ENCODE results near the gene NPAS1.

NPAS1 gene, protein sequence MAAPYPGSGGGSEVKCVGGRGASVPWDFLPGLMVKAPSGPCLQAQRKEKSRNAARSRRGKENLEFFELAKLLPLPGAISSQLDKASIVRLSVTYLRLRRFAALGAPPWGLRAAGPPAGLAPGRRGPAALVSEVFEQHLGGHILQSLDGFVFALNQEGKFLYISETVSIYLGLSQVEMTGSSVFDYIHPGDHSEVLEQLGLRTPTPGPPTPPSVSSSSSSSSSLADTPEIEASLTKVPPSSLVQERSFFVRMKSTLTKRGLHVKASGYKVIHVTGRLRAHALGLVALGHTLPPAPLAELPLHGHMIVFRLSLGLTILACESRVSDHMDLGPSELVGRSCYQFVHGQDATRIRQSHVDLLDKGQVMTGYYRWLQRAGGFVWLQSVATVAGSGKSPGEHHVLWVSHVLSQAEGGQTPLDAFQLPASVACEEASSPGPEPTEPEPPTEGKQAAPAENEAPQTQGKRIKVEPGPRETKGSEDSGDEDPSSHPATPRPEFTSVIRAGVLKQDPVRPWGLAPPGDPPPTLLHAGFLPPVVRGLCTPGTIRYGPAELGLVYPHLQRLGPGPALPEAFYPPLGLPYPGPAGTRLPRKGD

DNA sequence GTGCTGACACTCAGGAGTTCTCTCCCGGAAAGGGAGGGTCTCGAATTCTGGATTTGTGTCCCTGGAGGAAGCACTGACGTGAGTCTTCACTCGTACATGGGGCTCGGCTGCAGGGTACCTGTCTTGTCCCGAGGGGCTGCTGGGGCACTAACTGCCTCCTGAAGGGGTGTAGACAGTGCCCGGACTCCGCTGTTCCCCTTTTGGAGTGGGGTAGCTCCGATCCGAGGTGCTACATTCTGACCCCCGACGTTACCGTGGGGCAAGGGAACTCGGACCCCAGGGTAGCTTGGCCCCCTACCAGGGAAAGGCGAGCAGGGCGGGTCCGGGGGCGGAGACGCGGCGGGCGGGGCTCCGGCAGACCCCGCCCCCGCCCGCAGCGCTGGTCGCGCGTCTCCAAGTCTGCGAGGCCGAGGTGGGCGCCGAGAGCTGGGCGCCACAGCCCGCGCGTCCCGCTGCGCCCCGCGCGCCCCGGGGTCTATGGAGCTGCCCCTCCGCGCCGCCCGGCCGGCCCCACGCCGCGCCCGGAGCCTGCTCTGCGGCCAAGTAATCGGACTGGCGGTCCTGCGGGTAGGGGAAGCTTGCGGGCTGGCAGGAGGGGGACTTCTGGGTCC is at the start of gene NPAS1:
TSS of gene NPAS1 (plus strand) at position 407 of the 611 bp plus-strand sequence. CDS start 1,211 bp downstream, outside the sequence.
- no peak for DNase-seq

DNA sequence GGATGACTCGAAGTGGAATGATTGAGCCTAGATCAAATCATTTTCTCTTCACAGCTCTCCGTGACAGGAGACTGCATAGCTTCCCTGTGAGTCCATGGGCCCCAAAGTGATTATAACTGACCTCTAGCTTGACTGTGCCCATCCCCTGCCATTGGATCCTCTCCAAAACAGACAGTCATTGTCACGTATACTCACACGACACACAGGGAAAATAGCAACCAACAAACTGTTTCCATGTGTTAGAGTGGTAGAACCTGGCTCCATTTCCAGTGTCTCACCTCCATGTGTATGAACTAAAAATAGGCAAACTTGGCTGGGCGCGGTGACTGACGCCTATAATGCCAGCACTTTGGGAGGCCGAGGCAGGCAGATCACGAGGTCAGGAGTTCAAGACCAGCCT is 48.8 kb upstream of the NPAS1 start:
- no peak for DNase-seq

DNA sequence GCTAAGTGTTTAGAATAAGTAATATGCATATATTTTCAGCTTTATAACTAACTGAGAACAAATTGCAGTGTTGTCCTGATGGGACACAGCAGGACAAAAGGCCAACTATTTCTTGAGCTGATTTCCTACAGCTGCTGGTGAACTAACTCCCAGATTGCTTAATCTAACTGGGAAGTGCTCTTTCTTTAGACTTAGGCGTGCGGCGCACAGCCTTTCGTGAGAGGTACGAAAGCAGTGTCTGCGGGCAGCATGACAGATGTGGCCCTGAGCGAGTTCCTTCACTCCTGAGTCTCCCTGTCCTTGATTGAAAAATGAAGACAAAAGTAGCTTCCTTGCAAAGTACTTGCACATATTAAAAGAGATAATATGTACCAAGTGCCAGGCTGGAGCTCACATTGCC is 47.3 kb upstream of the NPAS1 start:
- no peak for DNase-seq

DNA sequence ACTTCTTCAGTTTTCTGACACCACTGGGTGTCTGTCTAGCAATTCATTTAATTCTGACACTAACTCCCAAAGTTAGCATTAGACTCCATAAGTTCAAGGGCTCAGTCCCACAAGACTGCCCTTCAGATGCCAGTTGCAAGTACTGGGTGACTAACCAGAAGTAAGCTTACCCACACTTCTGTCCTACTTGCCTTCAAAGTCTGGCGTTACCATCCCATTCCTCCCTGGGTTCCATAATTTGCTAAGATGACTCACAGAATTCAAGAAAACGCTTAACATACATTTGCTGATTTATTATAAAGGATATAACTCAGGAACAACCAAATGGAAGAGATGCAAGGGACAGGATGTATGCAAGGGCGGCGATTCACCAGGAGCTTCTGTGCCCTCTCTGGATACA is 45.5 kb upstream of the NPAS1 start:
- DNase-seq, result no peak

DNA sequence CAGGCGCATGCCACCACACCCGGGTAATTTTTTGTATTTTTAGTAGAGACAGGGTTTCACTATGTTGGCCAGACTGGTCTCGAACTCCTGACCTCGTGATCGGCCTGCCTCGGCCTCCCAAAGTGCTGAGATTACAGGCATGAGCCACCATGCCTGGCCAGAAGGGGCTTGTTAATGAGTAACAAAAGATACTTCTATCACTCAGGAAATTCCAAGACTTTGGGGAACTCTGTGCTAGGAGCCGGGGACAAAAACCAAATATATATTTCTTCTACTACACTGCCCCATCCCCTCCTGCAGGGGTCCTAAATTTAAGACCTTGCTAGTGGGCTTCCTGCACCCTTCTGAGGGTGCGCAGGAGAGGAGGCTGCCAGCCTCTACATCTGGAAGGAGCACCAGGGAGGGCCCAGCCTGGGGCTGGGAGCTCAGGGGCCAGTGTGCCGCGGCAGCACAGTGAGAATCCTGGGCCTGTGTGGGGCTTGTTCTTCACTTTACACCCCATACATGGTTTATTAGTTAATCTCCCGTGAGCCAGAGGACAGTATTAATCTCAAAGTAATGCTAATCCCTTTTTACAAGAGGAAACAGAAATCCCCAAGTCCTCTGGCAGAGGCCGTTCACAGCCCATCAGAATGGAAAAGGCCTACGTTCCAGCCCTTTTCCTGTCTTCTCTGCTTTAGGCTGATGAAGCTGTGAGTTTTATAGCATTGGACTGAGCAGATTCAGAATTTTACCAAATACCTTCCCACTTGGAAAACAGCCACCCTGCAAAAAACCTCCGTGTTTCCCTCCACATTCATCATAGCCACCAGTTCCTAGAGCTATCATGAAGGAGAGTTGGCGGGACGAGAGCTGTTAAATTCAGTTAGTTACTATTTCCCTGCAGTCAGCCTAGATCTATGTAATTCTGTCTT is 44.4 kb upstream of the NPAS1 start:
- DNase-seq, result no peak

DNA sequence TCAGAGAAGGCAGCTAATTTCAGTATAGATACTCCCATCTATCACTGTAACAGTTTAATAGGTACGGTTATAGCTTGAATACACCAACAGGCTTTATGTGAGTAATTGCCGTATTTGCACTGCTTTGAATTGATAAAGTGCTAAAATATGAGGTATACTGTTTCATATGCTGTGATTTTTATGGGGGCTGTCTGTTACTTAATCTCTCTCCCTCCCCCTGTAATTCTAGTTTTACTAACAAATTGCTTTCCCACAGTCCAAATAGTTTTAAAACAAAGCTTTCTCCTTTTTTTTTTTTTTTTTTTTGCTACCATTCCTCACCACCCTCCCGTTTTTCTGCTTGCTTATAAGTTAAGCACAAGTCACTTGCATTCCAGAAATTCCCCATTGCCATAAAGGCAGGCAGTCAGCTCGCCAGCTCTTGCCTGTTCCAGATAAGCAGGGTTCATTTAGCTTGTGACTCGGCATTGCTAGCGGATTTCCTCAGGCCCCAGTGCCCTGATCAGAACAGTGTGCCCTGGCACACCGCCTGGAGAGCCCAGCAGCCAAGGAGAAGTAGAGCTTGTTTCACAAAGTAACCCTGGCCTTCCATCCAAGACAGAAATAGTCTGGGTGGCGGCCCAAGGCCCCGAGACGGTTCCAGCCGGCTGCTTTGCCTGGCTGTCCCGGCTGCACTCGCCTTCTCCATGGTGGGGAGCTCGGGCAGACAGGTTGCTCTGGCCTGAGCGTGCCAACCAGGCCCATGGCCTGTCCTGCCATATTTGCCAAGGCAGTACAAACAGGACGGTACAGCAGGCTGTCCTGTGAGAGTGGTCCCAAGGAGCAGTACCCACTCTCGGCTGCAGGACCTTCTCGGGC is 43.5 kb upstream of the NPAS1 start:
- DNase-seq, result no peak

DNA sequence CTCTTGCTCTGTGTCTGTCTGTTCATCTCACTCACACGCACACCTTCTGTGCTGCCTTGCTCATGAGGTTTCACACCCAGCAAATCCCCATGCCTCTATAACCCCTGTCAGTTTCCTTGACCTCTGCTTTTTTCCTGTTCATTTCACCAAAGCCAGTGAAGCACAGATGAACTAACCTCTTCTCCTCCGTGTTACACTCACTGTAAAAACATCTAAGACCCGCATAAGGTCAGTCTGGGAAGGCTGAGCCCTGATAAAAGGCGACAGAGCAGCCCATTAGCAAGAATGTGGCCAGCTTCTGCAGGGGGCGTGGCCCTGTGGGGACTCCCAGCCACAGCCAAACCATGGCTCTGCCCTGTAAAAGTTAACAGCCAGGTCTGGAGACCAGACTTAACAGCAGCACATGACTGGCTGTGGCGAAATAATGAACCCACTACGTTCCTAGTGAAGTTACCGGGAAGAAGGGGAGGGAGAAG is 42.8 kb upstream of the NPAS1 start:
- no peak for DNase-seq

DNA sequence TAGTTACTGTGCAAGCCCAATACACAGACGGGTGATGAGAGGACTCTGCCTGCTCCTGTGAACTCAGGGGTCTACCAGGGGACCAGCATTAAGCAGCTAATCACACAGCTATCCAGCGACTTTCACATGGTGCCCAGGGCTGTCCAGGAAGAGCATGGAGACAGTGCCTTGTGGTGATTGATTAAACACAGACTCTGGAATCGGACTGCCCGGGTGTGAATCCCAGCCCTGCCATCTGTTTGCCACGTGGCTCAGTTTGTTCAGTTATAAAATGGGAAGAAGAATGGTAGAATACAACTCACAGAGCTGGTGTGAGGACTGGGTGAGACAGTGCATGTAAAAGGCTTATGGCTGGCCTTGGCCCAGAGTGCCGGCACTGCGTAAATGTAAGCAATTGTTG is 42.1 kb upstream of the NPAS1 start:
- DNase-seq, result no peak

DNA sequence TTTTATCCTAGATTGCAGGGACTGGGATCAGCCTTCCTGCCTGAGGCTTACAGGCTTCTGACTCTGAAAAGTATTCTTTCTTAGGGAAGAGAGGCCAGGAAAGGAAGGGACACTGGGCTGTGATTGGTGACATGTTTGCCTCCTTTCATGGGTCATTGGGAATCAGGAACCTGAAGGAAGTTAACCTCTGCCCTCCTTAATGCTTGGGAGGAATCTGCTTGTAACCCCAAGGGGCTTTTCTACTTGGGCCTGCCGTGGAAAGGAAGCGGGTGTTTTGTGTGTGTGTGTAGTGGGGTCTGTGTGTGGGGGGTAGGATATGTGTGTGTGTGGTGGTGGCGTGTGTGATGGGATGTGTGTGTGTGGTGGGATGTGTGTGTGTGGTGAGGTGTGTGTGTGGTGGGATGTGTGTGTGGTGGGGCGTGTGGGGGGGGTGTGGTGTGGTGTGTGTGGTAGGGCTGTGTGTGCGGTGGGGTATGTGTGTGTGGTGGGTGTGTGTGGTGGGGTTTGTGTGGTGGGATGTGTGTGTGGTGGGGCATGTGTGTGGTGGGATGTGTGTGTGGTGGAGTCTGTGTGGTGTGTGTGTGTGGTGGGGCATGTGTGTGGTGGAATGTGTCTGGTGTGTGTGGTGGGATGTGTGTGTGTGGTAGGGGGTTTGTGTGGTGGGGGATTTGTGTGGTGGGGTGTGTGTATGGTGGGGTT is 41.3 kb upstream of the NPAS1 start:
- DNase-seq, result no peak

DNA sequence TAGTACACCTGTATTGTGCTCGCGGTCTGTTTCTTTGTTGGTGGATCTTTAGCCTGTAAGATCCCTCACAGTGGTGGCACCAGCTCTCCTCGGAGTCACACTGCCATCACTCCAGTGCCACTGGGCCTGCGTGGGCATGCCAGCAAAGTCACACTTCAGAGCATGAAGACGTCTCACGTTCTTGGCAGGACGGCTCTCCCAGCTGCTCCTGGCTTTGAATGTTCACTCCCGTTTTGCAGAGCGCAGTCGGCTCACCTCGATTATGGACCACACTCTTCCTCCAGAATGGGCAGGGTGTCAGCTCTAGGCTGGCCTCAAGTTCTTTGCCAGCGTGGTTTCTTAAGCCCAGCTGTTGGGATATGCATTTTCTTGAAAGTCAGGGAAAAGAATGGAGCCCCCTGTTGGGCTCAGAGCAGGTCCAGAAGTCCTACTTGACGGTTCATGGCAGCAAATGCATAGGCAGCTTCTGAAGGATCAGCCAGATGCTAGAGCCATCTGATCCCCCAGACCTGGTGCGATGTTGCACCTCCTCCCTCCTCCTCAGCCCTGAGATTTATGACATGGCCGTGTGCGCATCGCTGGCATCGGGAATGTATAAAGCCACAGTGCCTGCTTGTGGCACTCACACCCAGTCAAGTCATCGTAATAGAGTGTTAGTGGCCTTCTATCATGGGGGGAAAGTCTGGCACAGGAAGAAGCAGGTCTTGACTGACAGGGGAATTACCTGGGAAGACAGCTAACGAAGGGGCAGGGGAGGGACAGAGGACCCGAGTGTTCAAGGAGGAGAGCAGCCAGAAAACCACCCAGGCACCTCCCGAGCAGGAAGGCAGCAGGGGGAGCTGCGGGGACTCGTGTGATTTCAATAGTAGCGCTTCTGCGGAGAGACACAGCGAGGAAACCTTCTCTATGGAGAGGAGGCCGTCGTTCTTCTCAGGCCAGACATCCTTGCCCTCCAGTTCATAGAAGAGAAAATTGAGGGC is 40.2 kb upstream of the NPAS1 start:
- no peak for DNase-seq

DNA sequence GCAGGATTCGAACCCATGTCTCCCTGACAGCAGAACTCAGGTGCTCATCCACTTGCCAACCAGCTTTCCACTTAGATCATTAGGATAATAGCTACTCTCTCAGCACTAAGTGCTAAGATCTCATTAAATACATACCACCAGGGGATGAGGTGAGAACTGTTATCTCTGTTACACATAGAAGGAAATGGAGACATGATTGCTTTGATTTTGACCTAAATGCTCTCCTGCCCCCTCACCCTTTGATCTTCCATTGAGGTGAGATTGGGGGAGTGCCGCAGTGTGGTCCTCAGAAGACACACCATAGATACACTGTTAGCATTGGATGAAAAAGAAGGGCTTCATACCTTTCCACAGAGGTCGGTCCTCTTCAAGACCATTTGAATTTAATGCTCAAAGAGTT is 38.9 kb upstream of the NPAS1 start:
- DNase-seq, result no peak

DNA sequence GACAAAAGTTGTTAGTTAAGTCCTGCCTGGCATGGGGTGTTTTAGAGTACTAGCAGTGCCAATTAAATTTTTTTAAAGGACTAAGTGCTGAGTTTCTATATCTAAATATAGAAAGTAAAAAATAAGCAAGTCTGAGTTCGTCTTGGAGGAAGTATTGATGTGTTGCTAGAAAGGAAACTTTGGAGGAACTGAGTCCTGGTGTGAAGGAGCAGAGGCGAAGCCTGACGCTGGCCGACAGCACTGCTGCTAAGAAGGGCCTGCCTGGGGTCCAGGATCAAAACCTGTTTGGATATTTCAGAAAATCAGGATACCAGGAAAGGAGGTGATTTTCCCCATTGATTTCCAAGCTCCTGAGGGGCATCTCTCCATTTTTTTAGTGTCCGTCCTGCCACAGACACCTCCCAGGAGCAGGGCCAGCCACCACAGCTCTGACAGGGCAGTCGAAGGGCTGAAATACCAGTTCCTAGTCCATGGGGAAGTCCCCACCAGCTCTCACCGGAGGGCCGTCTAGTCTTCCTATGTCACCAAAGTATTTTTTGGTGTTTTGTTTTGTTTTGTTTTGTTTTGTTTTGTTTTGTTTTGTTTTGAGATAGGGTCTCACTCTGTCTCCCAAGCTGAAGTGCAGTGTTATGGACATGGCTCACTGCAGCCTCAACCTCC is 38.2 kb upstream of the NPAS1 start:
- no peak for DNase-seq

DNA sequence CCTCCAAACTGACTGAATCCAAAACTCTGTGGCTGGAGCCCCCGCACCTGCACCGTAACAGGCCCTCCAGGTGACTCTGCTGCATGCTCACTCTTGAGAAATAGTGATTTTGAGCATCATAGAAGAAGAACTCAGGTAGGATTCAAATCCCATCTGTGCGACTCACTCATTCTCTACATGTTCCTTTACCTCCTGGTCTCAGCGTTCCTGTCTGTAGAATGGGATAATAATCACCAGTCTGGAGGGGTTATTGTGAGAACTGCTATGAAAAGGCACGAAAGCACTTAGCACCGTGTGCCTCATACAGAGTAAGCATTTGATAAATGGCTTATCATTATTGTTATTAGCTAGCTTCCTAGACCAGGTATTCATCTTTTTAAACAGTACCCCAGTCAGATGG is 36.5 kb upstream of the NPAS1 start:
- DNase-seq, result no peak

DNA sequence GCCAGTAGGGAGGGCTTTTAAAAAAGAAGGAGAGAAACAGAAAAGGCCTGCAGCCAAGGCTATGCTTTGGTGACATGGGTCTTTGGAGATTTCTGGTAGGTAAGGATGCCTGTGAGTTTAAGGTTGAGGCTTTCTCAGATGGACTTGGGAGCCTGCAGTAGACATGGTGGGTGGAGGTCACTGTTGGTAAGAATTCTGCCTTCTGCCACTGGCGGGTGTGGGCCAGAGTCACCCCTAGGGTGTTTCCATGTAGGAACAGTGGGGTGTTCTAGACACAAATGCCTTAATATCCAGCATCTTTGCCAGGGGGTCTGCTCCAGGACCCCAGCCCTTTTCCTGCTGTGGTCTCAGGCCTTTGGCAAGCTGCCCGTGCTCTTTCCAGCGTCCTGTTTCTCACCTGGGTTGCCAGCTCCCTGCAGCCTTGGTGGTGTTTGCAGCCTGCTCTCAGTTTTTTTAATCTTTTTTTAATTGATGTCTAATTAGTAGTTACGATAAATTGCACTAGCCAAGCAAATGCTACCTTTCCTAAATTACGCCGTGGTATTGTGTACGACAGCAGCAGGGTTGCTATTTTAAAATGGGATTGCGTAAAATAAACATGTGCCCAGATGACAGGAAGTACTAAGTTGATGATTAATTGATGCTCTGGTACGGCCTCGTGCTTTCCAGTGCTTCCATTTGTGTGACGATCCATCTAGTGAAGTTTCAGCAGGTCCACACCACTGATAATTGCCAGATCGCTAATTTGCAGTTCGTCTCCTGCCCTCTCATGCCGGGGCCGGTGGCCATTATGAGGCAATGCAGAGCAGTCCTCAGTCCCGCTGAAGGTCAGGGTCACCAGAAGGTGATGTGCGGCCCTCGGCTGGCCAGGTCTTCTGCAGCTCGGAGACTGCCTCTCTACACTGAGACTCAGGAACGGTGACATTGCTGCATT is 35.3 kb upstream of the NPAS1 start:
- DNase-seq, result no peak

DNA sequence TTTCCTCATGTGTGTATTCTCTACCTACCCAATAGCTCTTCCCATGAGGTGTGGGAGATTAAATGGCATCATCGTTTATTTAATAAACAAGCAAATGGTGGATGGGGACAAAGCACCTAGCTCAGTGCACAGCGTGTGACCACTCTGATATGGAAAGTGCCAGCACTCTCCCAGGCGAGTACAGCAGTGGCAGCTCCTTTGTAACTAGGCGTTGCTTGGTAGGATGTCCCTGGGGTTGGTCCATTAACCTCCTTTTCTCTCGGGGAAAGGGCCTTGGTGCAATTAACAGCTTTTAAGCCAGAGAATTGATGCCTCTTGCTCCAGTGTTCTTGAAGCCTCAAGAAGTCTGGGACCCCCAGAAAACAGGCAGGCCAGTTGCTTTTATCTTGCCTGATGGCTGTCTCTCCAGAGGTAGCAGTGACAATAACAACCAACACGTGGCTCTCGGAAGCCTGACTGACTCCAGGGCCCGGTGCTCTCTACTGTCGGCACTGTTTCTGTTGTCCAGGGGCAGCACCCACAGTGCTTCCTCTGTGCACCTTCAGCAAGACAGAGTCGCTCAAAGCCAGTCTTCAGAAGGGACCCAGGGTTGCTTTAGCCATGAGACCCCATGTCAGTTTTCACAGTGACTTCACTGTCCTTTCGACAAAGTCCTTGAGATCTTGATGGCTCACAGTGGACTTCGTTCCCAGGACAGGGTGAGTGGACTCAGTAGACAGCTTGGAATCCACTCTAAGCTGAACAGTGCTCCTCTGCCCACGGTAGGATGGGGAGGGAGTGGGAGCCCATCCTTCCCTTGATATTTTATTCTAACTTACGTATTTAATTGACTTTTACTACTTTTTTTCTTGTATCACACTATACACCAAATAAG is 33.9 kb upstream of the NPAS1 start:
- no peak for DNase-seq

DNA sequence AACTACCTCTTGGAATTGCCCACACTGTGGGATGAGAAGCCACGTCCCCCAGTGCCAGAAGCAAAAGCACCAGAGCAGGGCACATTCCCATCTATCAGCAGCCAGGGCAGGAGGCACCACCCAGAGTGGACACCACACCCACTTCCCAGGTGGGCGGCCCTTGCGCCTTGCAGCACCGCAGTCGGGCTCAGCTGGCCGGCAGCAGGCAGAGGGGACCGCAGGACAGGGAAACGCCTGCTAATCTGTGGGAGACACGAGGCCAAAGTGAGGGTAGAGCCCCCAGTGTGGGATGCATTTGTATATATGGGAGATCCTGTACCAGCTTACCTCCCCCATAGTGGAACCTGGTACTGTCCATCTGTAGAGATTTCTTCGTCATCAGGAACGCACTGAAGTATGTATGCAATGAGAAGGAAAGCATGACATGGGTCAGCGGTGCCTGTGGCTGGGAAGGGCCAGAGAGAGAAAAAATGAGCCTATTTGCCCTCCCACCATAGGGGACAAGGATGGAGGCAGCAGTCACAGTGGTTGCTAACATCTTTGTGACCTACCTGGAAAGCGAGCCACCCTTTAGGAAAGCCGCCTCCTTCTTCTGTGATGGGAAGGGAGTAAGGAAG is 30.9 kb upstream of the NPAS1 start:
- DNase-seq, result no peak
